Measurements from ENCODE around the gene YBEY.
A peak's percentile ranks its signal among the peaks of the same experiment; 100 is the strongest.

The YBEY gene

DNA sequence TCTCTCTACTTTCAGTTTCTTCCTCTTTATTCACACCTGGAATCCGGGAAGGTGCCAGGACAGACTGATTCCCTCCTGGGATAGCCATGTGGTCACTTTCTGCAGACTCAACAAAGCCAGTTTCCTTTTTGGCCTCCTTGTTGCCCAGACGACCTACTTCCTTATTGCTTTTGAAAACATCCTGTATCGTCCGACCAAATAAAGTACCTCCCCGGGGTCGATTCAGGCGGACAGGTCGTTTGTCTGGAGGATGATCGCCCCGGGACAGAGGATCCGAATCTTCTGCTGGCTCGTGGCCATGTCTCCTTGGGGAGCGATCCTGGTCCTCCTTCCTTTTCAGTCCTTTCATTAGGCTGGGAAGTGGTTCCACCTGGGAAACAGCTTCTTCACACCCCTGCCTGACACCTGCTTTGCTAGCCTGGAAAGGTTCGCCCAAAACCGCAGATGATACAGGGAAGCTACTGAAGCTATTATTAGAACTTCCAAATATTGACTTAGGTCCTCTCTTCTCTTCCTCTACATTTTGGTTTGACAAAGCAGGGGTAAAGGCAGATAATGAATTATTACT, 2.0 kb upstream of the YBEY start:
- DNase-seq = no peak
- Mint-ChIP-seq H3K36me3 (peaks cover 49% of the 10 kb centered on the region), H3K9me3 (no peaks in the 10 kb centered on the region), H3K4me1 (peaks cover 58% of the 10 kb centered on the region), H3K4me3 (peak overlapping the region; percentile 49), H3K27ac (peak overlapping the region; percentile 50), H3K27me3 (no peaks in the 10 kb centered on the region)
- CTCF ChIA-PET = interaction anchor here (0.6 to 1.5 kb wide), 4 partner anchors 32 to 143 kb away, joined by 3 to 7 read pairs (median 4); a partner anchor contains a TSS

DNA sequence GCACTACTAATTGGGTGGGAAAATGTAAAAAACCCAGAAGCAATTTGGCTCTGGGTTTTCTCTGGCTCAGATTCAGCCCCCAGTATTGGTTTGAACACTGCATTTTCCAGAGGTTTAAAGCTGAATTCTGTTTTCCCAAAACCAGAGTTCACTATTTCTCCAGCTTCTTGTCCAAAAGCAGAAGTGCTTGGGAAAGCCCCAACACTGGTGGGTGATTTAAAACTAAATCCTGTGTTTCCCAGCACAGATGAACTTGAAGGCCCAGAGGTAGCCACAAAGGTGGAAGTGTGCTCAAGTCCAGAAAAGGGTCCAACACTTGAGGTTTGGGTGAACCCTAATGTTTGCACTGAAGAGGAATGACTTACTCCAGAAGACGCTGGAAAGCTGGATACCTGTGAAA, 1.4 kb upstream of the YBEY start:
- CTCF ChIA-PET = interaction anchor here (1.2 to 1.5 kb wide), 3 partner anchors 24 to 141 kb away, joined by 3 to 7 read pairs (median 3); a partner anchor contains a TSS
- H3K4me3 Mint-ChIP-seq = peak overlapping the region; percentile 94
- no peak for DNase-seq
- H3K36me3 Mint-ChIP-seq = peaks cover 45% of the 10 kb centered on the region
- H3K9me3 Mint-ChIP-seq = no peaks in the 10 kb centered on the region
- H3K27me3 Mint-ChIP-seq = no peaks in the 10 kb centered on the region
- peak overlapping the region; percentile 90 for H3K27ac Mint-ChIP-seq
- H3K4me1 Mint-ChIP-seq = peaks cover 60% of the 10 kb centered on the region

- no peaks in the 10 kb centered on the region for H3K27me3 Mint-ChIP-seq
- peaks cover 60% of the 10 kb centered on the region for H3K4me1 Mint-ChIP-seq
- H3K36me3 Mint-ChIP-seq = peaks cover 42% of the 10 kb centered on the region
- CTCF ChIA-PET = interaction anchor here (1.0 to 1.5 kb wide), 4 partner anchors 9 to 142 kb away, joined by 3 to 7 read pairs (median 3); a partner anchor contains a TSS
- peak within 1 kb of the TSS; percentile 97 for H3K4me3 Mint-ChIP-seq
- peak within 1 kb of the TSS; percentile 97 for H3K27ac Mint-ChIP-seq
- H3K9me3 Mint-ChIP-seq = no peaks in the 10 kb centered on the region
- no peak for DNase-seq
Observed at GRCh38 chr21:46285206-46285661, 908 bp upstream of the YBEY start, which contains the start of gene MCM3AP. Gene MCM3AP, minus strand, starts transcription at chr21:46285611. Its CDS starts 325 bp downstream, at chr21:46285286.

- Mint-ChIP-seq H3K27ac (peak overlapping the region; percentile 97), H3K9me3 (peaks cover 4% of the 10 kb centered on the region), H3K36me3 (peaks cover 43% of the 10 kb centered on the region), H3K4me1 (peaks cover 62% of the 10 kb centered on the region), H3K27me3 (no peaks in the 10 kb centered on the region), H3K4me3 (peak overlapping the region; percentile 97)
- CTCF ChIA-PET = no interaction called here
- DNase-seq = no peak
Observed at GRCh38 chr21:46286648-46287002, 483 bp downstream of the YBEY start.

DNA sequence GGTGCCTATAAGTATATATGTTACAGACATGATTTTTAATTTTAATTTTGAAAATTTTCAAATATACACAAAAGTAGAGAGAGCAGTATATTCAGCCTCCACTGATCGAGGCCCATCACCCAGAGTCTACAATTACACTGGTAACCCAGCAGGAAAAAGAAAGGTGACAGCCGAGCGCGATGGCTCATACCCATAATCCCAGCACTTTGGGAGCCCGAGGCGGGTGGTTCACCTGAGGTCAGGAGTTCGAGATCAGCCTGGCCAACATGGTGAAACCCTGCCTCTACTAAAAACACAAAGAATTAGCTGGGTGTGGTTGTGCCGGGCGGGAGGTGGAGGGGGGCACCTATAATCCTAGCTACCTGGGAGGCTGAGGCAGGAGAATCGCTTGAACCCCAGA, 1.4 kb downstream of the YBEY start:
- Mint-ChIP-seq H3K4me1 (peaks cover 59% of the 10 kb centered on the region), H3K9me3 (peaks cover 10% of the 10 kb centered on the region), H3K4me3 (peak overlapping the region; percentile 97), H3K27ac (no peak overlapping the region), H3K36me3 (peaks cover 48% of the 10 kb centered on the region), H3K27me3 (no peaks in the 10 kb centered on the region)
- DNase-seq = no peak
- CTCF ChIA-PET = no interaction called here

- CTCF ChIA-PET = no interaction called here
- Mint-ChIP-seq H3K36me3 (peaks cover 33% of the 10 kb centered on the region), H3K9me3 (peaks cover 11% of the 10 kb centered on the region), H3K27ac (no peak overlapping the region), H3K4me1 (peaks cover 42% of the 10 kb centered on the region), H3K27me3 (no peaks in the 10 kb centered on the region), H3K4me3 (no peak overlapping the region)
- no peak for DNase-seq
Observed at GRCh38 chr21:46289655-46290179, 3.6 kb downstream of the YBEY start.

DNA sequence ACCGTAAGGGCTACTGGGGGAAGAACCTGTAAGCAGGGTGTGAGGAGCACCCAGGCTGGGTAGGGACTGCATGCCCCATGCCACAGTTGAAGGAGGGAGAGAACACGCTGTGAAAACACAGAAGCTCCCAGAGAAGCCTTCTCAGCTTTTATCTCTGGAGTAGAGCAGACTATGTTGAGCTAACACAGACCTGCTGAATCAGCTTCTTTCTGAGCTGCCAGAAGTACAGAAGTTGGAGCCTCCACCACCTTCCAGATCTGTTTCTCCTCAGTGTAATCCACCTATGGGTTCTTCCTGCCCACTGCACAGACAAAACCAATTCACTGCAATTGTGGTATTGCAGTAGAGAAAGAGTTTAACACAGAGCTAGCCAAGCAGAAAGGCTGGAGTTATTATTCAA, 5.4 kb downstream of the YBEY start:
- DNase-seq = no peak
- H3K4me3 Mint-ChIP-seq = no peak overlapping the region

GRCh38 chr21:46294647-46295176, 8.6 kb downstream of the YBEY start:
- H3K36me3 Mint-ChIP-seq = peaks cover 24% of the 10 kb centered on the region
- H3K4me1 Mint-ChIP-seq = peaks cover 44% of the 10 kb centered on the region
- CTCF ChIA-PET = interaction anchor here (1.0 kb wide), 1 partner anchor 9 kb away, joined by 3 read pairs; the partner anchor contains the start of genes MCM3AP and YBEY
- no peak overlapping the region for H3K4me3 Mint-ChIP-seq
- peak; percentile 29 for DNase-seq
- peak overlapping the region; percentile 49 for H3K27ac Mint-ChIP-seq
- H3K9me3 Mint-ChIP-seq = peaks cover 11% of the 10 kb centered on the region
- peaks cover 18% of the 10 kb centered on the region for H3K27me3 Mint-ChIP-seq

More for the DNA sequence above, 5.4 kb downstream of the YBEY start:
- Mint-ChIP-seq H3K27me3 (peaks cover 4% of the 10 kb centered on the region), H3K4me1 (peaks cover 51% of the 10 kb centered on the region), H3K36me3 (peaks cover 28% of the 10 kb centered on the region), H3K27ac (peak overlapping the region; percentile 69), H3K9me3 (peaks cover 11% of the 10 kb centered on the region)
- CTCF ChIA-PET = no interaction called here

- Mint-ChIP-seq H3K4me3 (no peak overlapping the region), H3K9me3 (peaks cover 11% of the 10 kb centered on the region), H3K27ac (peak overlapping the region; percentile 49), H3K36me3 (peaks cover 26% of the 10 kb centered on the region), H3K27me3 (peaks cover 18% of the 10 kb centered on the region), H3K4me1 (peaks cover 41% of the 10 kb centered on the region)
- CTCF ChIA-PET = interaction anchor here (1.0 kb wide), 1 partner anchor 10 kb away, joined by 3 read pairs; the partner anchor contains the start of genes MCM3AP and YBEY
- DNase-seq = no peak
Observed at GRCh38 chr21:46295177-46295770, 9.1 kb downstream of the YBEY start.

DNA sequence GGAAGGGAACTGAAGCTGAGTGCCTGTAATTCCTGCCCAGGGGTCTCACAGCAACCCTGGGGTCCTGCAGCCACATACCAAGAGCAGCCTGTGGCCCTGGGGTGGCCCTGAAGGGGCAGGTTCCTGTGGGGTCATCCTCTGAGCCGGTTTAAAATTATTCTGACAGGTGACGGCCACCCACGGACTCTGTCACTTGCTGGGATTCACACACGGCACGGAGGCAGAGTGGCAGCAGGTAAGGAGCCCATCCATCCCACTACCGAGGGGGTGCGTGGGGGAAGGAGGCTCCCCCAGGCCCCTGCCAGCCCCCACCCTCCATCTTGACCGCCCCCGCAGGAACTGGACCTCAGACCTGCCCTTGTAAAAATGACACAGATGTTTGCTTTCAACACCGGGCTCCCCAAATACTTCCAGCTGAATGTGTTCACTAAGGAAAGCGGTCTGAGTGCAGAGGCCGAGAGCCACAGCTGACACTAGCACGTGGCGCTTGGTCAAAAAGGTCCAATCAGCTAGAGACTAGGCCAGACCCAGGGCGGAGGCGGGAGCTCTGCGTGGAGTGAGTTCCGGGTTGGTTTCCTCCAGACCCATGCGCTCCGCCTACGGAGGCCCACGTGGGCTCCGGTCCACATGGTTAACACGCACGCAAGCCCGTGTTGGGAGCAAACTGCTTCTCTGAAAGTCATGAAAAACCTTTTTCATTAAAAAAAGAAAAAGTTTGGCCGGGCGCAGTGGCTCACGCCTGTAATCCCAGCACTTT, 10.0 kb downstream of the YBEY start:
- DNase-seq = peak; percentile 80
- H3K9me3 Mint-ChIP-seq = peaks cover 11% of the 10 kb centered on the region
- CTCF ChIA-PET = no interaction called here
- peak overlapping the region; percentile 57 for H3K4me3 Mint-ChIP-seq
- peaks cover 32% of the 10 kb centered on the region for H3K36me3 Mint-ChIP-seq
- peaks cover 18% of the 10 kb centered on the region for H3K27me3 Mint-ChIP-seq
- H3K4me1 Mint-ChIP-seq = peaks cover 36% of the 10 kb centered on the region
- peak overlapping the region; percentile 87 for H3K27ac Mint-ChIP-seq

DNA sequence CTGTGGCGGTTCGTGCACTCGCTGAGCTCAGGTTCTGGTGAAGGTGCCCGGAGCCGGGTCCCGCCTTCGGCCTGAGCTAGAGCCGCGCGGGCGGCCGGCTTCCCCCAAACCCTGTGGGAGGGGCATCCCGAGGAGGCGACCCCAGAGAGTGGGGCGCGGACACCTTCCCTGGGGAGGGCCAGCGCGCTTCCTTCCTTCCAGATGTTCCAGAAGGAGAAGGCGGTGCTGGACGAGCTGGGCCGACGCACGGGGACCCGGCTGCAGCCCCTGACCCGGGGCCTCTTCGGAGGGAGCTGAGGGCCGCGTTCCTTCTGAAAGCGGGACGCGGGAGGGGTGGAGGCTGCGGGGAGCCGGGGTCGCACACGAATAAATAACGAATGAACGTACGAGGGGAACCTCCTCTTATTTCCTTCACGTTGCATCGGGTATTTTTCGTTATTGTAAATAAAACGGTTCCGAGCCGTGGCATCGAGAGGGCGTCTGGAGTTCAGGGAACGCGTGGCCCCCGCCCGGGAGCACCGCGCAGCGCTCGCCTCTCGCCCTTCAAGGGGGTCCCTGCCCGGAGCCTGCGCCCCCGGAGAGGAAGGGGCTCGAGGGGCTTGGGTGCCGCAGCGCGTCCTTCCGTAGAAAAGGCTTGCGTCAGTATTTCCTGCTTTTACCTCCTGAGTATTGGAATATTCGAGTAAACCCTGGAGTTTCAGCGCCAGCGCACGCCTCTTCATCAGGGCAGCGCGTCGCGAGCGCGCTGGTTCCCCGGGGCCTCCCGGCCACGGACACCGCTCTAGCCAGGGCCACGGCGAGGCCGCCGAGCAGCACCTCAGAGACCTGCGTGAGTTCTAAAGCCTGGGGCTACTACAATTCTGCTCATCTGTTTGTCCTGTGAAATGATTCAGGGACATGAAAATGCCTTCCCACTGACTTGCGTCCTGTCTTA, 11.5 kb downstream of the YBEY start:
- Mint-ChIP-seq H3K4me3 (peak overlapping the region; percentile 56), H3K27ac (peak overlapping the region; percentile 67), H3K4me1 (peaks cover 30% of the 10 kb centered on the region), H3K9me3 (peaks cover 2% of the 10 kb centered on the region), H3K27me3 (peaks cover 18% of the 10 kb centered on the region), H3K36me3 (peaks cover 23% of the 10 kb centered on the region)
- peak; percentile 47 for DNase-seq
- CTCF ChIA-PET = no interaction called here

DNA sequence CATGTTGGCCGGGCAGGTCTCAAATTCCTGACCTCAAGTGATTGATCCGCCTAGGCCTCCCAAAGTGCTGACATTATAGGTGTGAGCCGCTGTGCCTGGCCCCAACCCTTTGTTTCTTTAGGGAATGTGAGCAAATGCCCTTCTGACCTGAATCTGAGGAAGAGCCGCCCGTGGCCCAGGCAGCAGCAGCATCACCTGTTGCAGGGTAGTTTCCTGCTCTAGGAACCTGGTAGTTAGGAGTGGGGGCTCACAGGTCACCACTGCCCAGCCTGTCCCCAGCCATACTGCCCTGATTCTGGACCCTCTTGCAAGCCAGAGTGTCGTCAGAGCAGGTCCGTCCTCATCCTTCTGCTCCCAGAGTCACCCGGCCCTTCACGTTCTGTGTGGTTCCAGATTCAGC, 13.0 kb downstream of the YBEY start:
- H3K9me3 Mint-ChIP-seq = peaks cover 2% of the 10 kb centered on the region
- CTCF ChIA-PET = no interaction called here
- H3K4me1 Mint-ChIP-seq = peaks cover 30% of the 10 kb centered on the region
- H3K27me3 Mint-ChIP-seq = peaks cover 18% of the 10 kb centered on the region
- no peak overlapping the region for H3K4me3 Mint-ChIP-seq
- DNase-seq = no peak
- no peak overlapping the region for H3K27ac Mint-ChIP-seq
- peaks cover 29% of the 10 kb centered on the region for H3K36me3 Mint-ChIP-seq

DNA sequence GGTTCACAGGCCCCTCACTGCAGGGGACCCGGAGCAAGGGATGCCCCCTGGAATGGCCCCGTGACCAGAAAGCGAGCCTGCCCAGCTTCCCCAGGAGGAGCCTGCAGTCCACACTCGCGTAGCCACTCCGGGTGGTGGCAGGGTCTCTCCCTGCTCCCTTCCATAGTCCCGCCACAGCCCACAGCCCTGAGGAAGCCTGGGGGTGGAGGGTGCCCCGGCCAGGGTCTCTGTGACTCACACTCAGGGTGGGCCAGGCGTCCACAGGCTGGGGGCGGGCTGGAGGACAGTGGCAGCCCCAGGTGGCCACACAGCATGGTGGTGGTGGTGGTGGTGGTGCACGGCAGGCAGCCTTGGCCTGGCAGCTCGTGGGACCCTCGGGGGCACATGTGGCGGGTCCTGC, 15.6 kb downstream of the YBEY start:
- no peak for DNase-seq
- H3K4me3 Mint-ChIP-seq = no peak overlapping the region
- H3K36me3 Mint-ChIP-seq = peaks cover 38% of the 10 kb centered on the region
- H3K9me3 Mint-ChIP-seq = no peaks in the 10 kb centered on the region
- peaks cover 12% of the 10 kb centered on the region for H3K27me3 Mint-ChIP-seq
- H3K27ac Mint-ChIP-seq = no peak overlapping the region
- H3K4me1 Mint-ChIP-seq = peaks cover 8% of the 10 kb centered on the region
- CTCF ChIA-PET = no interaction called here

All from activated naive CD4-positive, alpha-beta T cell treated with anti-CD3 and anti-CD28 coated beads, Interleukin-2, amount 10 ng/mL, durations not matched to agents 7 days and 5 days (primary cell).